Stimulated activated CD8-positive, alpha-beta memory T cell treated with anti-CD3 and anti-CD28 coated beads, Interleukin-7, amount 100 ng/mL, for 24 hours (primary cell): Measurements from ENCODE around the gene PDPK1.

Experiments
- DNase-seq: peaks from one replicate; pipeline ENCODE4 v3.0.0-alpha.2; 2020; ENCODE audit warnings: low read depth

PDPK1 gene

DNA sequence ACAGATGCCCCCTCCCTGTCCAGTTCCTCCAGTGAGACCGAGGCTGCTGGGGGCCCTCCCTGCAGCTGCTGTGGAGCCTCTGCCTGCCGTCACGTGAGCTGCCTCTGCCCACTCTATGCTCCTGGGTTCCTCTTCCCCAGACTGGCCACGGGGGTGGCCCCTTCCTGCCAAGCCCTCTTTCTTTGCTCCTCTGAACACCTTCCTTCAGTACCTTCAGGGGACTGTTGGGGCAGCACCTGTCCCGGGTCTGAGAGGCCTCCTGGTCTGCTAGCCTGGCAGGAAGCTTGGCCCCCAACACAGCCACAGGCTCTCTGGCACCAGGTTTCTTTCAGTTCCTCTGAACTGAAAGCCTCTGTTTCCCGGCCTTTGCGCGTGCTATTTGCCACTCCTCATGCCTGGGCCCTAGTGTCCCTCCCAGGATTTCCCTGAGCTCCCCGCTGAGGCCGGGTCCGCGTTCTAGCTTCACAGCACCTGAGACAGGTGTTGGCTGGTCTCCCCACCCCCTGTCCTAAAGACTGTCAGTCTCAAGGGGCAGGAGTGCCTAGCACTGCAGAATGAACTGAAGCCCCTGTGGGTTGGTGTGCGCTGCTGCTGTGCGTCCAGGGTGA lies 30.7 kb upstream of the PDPK1 start:
- DNase-seq, result no peak

- DNase-seq, result no peak
These were observed 30.2 kb upstream of the PDPK1 start for GRCh38 chr16:2507665-2508064.

GRCh38 chr16:2508722-2509400 lies 29.0 kb upstream of the PDPK1 start:
- DNase-seq, result no peak

- no peak for DNase-seq
These were observed 26.6 kb upstream of the PDPK1 start for GRCh38 chr16:2511128-2511800.

- DNase-seq, result no peak
These were observed 25.7 kb upstream of the PDPK1 start for GRCh38 chr16:2511996-2512734.

- DNase-seq, result no peak
These were observed 25.0 kb upstream of the PDPK1 start for GRCh38 chr16:2512735-2513404.

DNA sequence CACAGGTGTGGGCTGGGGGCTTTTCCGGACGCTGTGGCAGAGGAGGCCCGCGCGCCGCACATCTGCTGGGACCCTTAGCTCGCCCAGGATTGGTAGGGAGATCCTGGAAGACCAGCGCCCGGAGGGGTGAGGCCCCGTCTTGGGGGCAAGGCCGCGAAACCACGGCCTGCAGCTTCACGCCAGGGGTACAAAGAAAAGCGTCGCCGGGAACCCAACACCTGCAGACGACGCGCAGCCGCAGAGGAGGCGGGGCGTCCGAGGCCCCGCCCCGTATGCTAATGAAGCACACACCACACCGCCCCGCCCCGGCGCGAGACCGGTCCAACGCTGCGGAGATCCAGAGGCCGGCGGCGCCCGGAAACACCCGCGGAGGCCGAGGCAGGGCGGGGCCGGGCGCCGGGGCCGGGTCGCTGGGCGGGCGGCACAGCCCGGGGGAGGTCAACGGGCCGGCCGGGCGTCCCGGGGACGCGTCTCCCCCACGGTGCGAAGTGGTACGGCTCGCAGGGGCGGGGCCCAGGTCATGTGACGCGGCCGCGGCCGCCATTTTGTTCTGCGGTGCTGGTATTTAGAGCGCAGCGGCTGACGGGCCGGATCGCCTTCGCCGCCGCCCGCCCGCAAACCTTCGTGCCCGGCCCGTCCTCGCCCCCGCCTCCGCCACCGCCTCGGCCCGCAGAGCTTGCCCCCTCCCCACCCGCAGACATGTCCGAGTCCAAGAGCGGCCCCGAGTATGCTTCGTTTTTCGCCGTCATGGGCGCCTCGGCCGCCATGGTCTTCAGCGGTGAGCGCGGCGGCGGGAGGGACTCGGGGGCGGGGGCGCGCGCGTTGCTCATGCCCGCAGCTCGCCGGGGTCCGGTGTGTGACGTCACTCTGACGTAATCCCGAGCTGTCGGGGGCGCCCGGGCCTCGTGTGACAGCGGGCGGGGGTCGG lies 24.2 kb upstream of the PDPK1 start, which contains the start of gene ATP6V0C:
TSS of gene ATP6V0C (plus strand) at position 548 of the 928 bp plus-strand sequence. CDS start at position 700, 152 bp downstream.
- peak; percentile 81 for DNase-seq

- no peak for DNase-seq
These were observed 23.3 kb upstream of the PDPK1 start for GRCh38 chr16:2514333-2515179.

DNA sequence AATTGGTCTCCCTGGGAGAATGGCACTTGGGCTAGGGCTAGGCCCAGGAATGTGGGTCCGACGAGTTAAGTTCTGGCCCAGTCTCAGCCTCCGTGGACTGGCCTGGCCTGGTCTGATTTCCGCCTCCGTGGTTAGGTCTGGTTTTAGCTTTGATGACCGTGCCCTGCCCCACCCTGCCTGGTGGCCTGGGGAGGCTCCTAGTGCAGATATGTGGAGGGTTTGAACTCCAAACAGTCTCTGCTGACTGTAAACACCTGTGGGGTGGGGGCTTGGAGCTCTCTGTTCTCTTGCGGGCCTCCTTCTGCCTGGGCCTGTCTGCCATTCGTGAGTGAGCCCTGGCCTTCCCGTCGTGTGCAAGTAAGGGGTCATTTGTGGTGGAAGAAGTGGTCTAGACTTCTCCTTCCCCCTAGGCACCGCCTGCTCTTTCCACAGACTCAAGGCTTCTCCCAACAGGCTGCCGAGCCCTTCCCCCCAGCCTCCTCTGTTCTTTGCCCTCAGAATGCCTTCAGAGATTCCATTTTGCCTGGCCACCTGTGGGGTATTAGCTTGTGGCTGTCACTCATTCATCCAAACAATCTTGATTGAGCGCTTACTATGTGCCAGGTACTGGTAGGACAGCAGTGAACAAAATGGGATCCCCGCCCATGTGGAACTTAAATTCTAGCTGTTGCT lies 22.5 kb upstream of the PDPK1 start:
- no peak for DNase-seq

- DNase-seq, result no peak
These were observed 21.2 kb upstream of the PDPK1 start for GRCh38 chr16:2516391-2517240.

DNA sequence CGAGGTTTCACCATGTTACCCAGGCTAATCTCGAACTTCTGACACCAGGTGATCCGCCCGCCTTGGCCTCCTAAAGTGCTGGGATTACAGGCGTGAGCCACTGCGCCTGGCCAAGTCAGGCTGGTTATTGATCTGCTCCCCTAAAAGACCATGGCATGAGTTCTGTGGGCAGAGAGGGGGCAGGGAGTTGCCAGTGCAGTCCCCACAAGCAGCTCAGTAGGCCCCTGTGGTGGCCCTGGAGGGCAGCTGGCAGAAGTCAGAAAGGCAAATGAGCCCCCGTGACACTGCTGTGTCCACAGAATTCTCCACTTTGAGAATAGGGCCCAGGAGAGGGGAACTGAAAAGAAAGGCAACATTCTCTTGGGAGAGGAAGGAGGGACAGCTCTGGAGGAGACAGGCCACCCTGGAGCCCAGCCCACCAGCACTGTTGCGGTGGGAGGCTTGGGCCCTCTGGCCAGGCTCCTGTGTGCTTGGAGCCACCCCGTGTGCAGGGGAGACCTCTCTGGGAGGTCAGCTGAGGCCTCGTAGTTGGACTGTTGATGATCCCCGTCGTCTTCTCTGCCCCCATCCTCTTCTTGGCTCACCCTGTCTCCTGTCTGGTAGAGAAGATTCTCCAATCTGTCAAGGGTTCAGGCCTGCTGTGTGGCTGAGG lies 19.7 kb upstream of the PDPK1 start:
- DNase-seq, result no peak

GRCh38 chr16:2518823-2519710 lies 18.8 kb upstream of the PDPK1 start:
- no peak for DNase-seq

DNA sequence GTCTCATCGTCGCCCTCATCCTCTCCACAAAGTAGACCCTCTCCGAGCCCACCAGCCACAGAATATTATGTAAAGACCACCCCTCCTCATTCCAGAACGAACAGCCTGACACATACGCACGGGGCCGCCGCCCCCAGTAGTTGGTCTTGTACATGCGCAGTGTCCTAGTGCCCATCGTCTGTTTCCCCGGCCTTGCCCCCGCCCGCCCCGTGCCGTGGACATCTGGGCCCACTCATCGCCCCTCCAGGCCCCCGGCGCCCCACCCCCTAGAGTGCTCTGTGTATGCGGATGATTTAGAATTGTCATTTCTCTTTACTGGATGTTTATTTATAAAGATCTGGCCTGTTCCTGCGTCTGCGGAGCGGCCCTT lies 18.1 kb upstream of the PDPK1 start:
- no peak for DNase-seq

DNA sequence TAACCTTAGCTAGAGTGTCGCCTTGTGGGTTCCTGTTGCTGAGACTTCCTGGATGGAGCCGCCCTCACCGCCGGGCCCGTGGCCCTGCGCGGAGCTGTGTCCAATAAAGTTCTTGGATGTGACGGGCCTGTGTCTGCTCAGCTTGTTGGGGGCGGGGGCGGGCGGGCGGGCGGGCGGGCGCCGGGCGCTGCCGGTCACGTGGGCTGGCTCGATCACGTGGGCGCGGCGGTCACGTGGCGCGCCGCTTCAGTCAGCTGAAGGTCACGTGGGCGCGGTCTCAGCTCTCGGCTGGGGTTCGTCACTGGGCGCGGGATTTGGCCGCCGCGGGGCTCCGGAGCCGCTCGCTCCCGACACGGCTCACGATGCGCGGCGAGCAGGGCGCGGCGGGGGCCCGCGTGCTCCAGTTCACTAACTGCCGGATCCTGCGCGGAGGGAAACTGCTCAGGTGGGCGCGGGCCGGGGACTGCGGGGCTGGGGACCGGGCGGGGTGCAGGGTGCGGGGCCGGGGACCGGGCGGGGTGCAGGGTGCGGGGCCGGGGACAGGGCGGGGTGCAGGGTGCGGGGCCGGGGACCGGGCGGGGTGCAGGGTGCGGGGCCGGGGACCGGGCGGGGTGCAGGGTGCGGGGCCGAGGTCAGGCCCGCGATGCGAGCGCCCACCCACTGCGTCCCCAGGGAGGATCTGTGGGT lies 17.6 kb upstream of the PDPK1 start, which contains the start of gene AMDHD2:
TSS of gene AMDHD2 (plus strand) at position 275 of the 687 bp plus-strand sequence. CDS start at position 363, 88 bp downstream.
- peak; percentile 76 for DNase-seq

DNA sequence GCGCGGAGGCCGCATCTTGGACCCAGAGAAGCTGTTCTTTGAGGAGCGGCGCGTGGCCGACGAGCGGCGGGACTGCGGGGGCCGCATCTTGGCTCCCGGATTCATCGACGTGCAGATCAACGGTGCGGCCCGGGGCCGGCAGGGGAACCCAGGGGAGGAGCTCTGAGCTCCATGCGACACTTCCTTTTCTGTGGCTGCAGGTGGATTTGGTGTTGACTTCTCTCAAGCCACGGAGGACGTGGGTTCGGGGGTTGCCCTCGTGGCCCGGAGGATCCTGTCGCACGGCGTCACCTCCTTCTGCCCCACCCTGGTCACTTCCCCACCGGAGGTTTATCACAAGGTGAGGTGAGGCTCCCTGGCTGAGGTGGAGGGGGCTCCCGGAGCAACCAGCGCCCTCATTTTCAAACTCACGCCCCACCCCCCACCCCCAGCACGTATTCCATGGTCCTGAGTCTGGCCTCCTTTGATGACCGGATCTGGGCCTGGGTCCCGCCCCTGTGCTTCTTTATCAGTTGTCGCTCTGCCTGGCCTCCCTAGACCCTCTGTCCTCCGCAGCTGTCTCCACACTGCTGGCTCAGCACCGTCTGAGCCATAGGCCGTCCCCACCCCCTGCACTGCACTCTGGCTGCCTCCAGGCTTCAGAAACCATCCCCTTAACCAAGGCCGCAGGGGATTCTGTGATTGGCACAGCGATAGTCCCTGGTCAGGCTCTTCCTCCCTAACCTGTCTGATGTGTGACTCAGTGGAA lies 16.9 kb upstream of the PDPK1 start:
- no peak for DNase-seq
